Middle frontal gyrus (tissue), 1 donor: Measurements from ENCODE around the gene PPP1R37.
A peak's percentile ranks its signal among the peaks of the same experiment; 100 is the strongest.

Experiments used
- DNase-seq: peaks from one replicate; pipeline ENCODE4 v3.0.0-alpha.2; 2015; ENCODE audit warnings: low spot score; ENCODE audit errors: extremely low spot score

Gene PPP1R37

GRCh38 chr19:45169602-45170001, 76.6 kb downstream of the PPP1R37 start:
- no peak for DNase-seq

GRCh38 chr19:45170146-45171106, 77.4 kb downstream of the PPP1R37 start:
- no peak for DNase-seq

DNA sequence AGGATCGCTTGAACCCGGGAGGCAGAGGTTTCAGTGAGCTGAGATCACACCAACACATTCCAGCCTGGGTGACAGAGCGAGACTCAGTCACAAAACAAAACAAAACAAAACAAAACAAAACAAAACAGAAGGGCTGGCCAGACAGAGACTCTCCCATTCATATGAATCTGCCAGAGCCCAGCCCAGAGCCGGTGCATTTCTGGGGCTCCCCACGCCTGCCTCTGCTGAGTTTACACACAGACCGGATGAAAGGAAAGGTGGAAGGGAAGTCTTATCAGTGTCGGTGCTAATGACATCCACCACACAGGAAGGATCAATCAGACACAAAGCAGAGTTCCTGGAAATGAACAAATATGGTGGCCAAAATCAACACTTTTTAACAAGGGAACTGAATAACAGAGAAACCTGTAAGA, 78.2 kb downstream of the PPP1R37 start:
- DNase-seq = no peak

GRCh38 chr19:45172173-45172572, 79.2 kb downstream of the PPP1R37 start:
- DNase-seq = no peak

GRCh38 chr19:45172611-45173208, 79.7 kb downstream of the PPP1R37 start:
- no peak for DNase-seq

GRCh38 chr19:45173816-45174215, 80.8 kb downstream of the PPP1R37 start:
- DNase-seq = no peak

DNA sequence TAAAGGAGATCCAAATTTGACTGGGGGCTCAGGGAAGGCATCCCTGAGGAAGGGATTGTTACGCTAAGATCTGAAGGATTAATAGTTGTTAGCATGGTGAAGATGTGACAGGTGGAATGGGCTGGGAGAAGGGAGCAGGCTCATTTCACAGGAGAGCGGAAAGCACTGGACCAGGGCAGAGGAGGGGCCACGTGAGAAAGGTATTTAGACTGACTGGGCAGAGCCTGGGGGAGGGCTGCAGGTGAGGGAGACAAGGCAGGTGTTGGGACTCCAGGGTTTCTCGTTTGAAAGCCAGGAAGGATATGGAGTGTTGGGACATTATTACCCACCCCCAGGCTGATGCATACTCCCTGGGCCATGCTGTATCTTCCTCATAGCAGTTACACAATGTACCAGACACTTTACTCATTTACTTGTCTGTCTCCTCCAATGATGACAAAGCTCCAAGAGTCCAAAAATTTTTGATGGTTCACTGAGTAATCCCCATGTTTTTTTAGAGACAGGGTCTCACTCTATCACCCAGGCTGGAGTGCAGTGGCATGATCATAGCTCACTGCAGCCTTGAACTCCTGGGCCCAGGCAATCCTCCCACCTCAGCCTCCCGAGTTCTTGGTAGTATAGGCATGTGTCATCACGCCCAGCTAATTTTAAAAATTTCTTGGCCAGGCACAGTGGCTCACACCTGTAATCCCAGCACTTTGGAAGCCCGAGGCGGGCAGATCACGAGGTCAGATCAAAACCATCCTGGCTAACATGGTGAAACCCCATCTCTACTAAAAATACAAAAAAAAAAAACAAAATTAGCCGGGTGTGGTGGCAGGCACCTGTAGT, 82.8 kb downstream of the PPP1R37 start:
- no peak for DNase-seq

GRCh38 chr19:45177817-45178261, 84.9 kb downstream of the PPP1R37 start, which contains the start of gene TRAPPC6A:
TSS of gene TRAPPC6A (minus strand) at chr19:45178237. CDS start at chr19:45178218, 19 bp downstream.
- no peak for DNase-seq

- peak; percentile 100 for DNase-seq
These were observed 85.5 kb downstream of the PPP1R37 start, which contains the start of gene BLOC1S3 for GRCh38 chr19:45178262-45179071. TSS of gene BLOC1S3 (plus strand) at chr19:45178784. CDS start at chr19:45179297, 513 bp downstream.

DNA sequence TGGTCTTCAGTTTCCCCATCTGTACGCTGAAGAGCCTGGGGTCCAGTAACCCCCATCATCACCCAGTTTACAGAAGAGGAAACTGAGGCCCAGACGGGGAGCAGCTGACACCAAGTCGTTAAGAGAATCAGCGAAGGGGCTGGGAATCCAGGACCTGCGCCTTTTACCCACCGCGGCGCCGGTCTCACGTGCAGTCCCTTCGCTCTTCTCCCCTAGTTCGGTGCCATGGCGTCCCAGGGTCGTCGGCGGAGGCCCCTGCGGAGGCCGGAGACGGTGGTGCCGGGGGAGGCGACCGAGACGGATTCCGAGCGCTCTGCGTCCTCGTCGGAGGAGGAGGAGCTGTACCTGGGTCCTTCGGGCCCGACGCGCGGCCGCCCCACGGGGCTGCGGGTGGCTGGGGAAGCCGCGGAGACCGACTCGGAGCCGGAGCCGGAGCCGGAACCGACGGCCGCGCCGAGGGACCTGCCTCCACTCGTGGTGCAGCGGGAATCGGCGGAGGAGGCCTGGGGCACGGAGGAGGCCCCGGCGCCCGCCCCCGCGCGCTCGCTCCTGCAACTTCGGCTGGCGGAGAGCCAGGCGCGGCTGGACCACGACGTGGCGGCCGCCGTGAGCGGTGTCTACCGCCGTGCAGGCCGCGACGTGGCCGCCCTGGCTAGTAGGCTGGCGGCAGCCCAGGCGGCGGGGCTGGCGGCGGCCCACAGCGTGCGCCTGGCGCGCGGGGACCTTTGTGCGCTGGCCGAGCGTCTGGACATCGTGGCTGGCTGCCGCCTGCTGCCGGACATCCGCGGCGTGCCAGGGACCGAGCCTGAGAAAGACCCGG, 86.3 kb downstream of the PPP1R37 start:
- DNase-seq = no peak

- no peak for DNase-seq
These were observed 87.0 kb downstream of the PPP1R37 start for GRCh38 chr19:45179892-45180370.

GRCh38 chr19:45180936-45181335, 88.0 kb downstream of the PPP1R37 start:
- no peak for DNase-seq

GRCh38 chr19:45182758-45183157, 89.8 kb downstream of the PPP1R37 start:
- DNase-seq = no peak

- DNase-seq = no peak
These were observed 91.1 kb downstream of the PPP1R37 start for GRCh38 chr19:45184115-45184514.

DNA sequence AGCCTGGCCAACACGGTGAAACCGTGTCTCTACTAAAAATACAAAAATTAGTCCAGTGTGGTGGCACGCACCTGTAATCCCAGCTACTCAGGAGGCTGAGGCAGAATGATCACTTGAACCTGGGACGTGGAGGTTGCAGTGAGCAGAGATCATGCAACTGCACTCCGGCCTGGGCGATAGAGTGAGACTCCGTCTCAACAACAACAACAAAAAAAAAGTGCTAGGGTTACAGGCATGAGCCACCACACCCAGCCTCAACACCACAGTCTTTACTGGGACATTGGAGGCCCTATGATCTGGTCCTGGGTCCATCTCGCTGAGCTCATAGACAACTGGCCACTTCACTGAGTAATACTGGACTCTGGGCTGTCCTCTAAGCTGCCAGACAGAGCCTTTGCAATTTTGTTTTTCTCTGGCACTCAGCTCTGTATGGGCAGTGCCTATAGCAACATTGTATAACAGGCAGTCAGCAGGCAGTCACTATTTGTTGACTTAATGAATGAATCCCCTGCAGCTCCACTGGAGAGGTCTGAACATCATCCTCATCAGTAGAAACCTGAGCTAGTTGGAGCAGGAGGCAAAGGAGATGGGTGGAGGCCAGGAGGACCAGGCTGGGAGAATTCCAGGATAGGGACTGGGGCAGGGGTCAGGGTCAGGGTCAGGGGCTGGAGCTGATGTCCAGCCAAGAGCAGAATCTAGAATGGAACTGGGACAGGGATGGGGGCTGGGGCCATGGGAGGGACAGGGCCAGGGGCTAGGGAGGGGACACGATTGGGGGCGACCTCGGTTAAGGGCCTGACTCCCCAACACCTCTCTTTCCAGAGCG, 93.7 kb downstream of the PPP1R37 start:
- no peak for DNase-seq

DNA sequence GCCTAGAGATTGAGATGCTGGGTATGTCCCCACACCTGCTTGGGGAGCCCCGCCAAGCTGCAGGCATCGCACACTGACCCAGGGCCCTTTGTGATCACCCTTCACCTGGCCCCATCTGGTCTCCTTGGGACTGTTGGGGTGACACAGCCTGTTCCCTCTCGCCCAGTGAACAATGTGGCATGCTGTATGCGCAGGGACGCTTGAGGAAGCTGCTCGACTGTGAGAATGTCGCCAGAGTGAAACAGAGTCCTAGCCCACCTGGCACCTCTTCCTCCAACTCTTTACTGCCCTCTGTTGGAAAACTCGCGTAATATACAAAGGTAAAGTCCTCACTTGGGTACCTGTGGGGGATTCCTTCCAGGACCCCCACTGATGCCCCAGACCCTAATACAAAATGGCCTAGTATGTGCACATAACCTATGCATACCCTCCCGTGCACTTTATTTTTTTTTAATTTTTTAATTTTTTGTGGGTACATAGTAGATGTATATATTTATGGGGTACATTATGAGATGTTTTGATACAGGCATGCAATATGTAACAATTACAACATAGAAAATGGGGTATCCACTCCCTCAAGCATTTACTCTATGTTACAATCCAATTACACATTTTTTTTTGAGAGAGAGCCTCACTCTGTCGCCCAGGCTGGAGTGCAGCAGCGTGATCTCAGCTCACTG, 94.6 kb downstream of the PPP1R37 start:
- DNase-seq = no peak

DNA sequence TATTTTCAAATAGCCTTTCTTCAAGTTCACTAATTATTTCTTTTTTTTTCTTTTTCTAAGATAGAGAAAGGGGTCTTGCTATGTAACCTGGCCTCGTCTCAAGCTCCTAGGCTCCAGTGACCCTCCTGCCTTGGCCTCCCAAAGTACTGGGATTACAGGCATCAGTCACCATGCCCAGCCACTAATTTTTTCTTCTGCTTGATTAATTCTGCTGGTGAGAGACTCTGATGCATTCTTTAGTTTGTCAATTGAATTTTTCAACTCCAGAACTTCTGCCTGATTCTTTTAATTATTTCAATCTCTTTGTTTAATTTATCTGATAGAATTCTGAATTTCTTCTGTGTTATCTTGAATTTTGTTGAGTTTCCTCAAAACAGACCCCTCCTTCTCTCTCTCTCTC, 97.0 kb downstream of the PPP1R37 start:
- DNase-seq = no peak

- DNase-seq = no peak
These were observed 98.4 kb downstream of the PPP1R37 start for GRCh38 chr19:45191375-45191774.
